Epidermal melanocyte (primary cell): ENCODE measurements around the gene C1RL.
A peak's percentile ranks its signal among the peaks of the same experiment; 100 is the strongest.

ENCODE experiments used
- DNase-seq: peaks from one replicate; pipeline ENCODE4 v3.0.0; 2011; ENCODE audit warnings: low spot score; ENCODE audit not compliant: insufficient read length

Gene C1RL

DNA sequence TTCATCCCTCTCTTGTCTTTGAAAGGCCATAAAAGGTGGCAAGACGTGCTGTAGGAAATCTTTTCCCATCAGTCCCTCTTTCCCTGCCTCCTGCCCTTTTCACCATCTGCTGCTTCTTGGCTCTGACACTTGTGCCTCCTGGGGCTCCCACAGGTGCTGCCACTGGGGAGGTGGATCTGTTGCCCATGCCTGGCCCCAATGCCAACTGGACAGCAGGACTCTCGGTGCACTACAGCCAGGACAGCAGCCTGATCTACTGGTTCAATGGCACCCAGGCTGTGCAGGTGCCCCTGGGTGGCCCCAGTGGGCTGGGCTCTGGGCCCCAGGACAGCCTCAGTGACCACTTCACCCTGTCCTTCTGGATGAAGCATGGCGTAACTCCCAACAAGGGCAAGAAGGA is 27.7 kb upstream of the C1RL start:
- no peak for DNase-seq

- no peak for DNase-seq
Observed at GRCh38 chr12:7136071-7136470, 27.1 kb upstream of the C1RL start.

GRCh38 chr12:7134396-7135166 is 25.6 kb upstream of the C1RL start:
- DNase-seq: no peak

DNA sequence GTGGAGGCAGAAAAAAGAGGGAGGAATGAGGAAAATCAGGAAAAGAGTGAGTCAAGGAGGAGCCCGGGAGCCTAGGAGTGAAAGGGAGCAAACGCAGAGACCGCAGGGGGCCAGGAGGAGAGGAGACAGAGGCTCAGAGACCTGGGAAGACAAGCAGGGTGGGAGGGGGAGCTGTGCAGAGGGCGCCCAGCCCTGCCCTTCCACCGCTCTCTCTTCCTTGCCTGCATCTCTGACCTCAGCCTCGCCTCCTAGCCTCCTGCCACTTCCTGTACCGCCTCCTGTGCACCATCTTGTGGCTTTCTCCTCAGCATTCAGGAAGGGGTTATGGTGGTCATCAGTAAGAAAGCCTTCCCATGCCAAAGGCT is 22.5 kb upstream of the C1RL start:
- no peak for DNase-seq

GRCh38 chr12:7130701-7131501 is 21.9 kb upstream of the C1RL start:
- DNase-seq: peak; percentile 27

DNA sequence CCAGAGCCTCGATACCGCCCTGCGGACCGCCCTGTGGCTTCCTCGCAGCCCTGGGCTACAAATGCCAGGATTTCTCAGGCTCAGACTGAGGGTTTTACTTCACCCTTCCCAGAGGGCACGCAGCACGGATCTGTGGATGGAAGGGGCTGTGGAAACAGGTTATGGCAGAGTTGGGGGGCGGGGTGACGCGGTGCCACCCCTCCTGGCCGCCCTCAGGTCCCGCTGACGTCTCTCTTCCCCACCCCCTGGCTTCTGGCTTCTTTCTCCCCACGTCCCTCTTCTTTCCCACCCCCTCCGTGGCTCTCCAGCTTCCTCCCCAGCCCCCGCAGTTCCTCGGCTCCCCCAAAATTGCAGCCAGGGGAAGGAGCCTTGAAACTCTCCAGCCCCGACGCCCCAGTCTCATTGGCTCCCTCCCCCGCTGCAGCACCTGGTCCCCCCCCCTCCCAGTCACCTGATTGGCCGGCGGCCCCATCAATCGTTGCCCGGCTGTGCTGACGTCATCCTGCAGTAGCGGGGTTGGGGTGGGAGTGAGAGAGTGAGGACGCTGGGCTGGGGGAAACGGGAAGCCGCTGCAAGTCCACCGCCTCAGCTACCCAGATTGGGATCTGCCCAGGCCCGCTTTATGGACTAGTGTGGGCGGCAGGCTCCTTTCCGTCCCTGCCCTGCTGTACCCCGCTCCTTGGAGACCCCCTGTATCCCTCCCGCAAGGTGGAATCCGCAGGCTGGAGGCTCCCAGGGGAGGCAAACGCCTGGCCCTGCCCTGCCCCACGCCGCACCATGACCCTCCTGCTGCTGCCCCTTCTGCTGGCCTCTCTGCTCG is 21.1 kb upstream of the C1RL start, which contains the start of gene CLSTN3:
CLSTN3 (plus strand) TSS at position 500 of the 820 bp plus-strand sequence; CDS start at position 778, 278 bp downstream.
- DNase-seq: peak; percentile 92

DNA sequence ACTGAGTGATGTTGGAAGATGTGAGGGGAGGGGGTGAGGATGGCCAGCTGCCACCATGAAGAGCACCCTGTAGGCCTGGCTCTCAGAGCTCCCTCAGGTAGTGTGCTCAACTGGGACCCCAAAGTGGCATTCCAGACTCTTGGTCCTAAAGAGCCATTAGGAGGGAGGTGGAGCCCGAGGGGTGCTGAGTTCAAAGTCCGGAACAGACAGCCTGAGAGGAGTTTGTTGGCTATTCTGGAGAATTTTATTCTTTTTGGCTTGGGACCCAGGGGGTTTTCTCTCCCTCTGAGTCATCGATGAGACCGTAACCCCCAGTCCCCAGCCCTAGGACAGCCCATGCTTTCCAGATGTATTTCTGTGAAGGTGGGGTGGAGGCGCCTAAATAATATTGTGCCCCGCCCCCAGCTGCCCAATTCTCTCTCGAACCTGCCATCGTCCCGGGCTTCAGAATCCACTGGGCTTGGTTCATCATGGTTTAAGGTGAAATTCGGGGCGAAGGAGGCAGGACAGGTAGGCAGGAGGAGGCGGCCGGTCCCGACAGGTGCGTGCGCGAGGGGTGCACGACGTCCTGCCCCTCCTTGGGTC is 20.4 kb upstream of the C1RL start:
- DNase-seq: no peak

GRCh38 chr12:7128681-7129286 is 19.8 kb upstream of the C1RL start, which contains the start of gene RBP5:
Gene RBP5 (minus strand): TSS chr12:7128889. CDS start chr12:7128775, 114 bp downstream.
- no peak for DNase-seq

DNA sequence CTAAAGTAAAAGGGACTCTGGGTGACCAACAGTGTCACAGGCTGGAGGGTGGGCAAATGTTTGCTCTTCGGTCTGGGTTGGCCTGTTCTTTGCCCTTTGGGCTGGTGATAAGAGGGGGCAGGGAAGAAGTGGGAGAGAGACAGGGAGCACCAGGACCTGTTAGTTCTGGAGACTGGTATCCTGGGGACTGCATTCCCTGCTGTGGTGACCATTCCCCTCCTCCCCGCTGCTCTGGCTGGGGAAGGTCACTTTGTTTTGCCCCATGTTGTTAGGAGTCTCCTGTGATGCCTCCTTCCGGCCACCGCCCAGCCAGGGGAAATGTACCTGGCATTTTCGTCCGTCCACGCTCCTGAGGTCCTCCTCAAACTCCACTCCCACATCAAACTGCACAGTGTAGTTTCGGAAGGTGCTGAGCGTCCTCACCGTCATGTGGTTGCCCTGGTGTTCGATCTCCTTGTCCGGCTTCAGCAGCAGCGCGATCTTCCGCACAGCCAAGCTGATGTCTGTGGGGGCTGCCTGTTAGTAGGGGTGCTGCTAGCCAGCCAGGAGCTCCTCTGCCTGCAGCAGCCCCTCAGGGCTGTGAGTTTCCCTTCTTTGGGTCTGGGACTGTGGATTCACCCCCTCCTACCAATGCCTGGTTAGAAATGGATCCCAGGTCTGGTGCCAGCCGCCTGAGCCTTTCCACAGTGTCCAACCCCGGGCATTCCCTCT is 19.1 kb upstream of the C1RL start:
- no peak for DNase-seq

- no peak for DNase-seq
Observed at GRCh38 chr12:7125632-7126227, 16.7 kb upstream of the C1RL start.

- DNase-seq: no peak
Observed at GRCh38 chr12:7123806-7124522, 14.9 kb upstream of the C1RL start.

- no peak for DNase-seq
Observed at GRCh38 chr12:7122811-7123769, 14.1 kb upstream of the C1RL start.

- no peak for DNase-seq
Observed at GRCh38 chr12:7121324-7121723, 12.3 kb upstream of the C1RL start.

DNA sequence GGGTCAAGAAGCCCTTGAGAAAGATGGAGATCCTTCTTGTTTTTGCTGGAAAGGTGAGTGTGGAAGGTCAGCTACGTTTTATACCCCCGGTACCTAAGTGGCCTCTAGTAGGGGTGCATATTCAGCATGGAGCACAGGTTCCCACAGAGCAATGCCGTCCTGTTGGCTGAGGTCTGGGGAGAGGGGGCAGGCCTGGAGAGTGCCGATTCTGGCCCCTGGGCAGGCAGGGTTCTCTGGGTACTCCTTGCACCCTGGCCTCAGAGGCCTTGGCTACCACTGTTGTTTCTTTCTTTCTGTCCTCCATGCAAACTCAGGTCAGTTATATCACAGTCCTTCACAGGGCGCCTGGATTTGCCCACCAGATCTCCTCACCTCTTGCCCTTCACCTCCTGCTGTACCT is 11.2 kb upstream of the C1RL start:
- no peak for DNase-seq

GRCh38 chr12:7118881-7119280 is 9.9 kb upstream of the C1RL start:
- no peak for DNase-seq

- no peak for DNase-seq
Observed at GRCh38 chr12:7117670-7118069, 8.7 kb upstream of the C1RL start.

GRCh38 chr12:7116916-7117315 is 7.9 kb upstream of the C1RL start:
- DNase-seq: no peak

GRCh38 chr12:7116196-7116595 is 7.2 kb upstream of the C1RL start:
- no peak for DNase-seq
